Transverse colon (tissue), 3 donors: ENCODE data around the gene UGT2A3.

Experiments
- POLR2A ChIP-seq: fragments of 450-650 bp; IDR thresholded peaks from one replicate; pipeline ENCODE4 v1.6.1; 2016; ENCODE audit warnings: antibody characterized with exemption, mild to moderate bottlenecking, moderate library complexity
- TF ChIP-seq, protein P1 (sequence below), 5 experiments: fragments of 200-600 bp in 3 of 5; fragments of 450-650 bp in 2 of 5; sonication (generic) in 3 of 5; IDR thresholded peaks; 1 replicate in 2 of 5; 2 replicates in 3 of 5; pipeline ENCODE4 v1.5.1; 2016 to 2017; ENCODE audit warnings: antibody characterized with exemption in 5 of 5, inconsistent platforms in 3 of 5, mild to moderate bottlenecking in 2 of 5, moderate library complexity in 1 of 5

DNA sequence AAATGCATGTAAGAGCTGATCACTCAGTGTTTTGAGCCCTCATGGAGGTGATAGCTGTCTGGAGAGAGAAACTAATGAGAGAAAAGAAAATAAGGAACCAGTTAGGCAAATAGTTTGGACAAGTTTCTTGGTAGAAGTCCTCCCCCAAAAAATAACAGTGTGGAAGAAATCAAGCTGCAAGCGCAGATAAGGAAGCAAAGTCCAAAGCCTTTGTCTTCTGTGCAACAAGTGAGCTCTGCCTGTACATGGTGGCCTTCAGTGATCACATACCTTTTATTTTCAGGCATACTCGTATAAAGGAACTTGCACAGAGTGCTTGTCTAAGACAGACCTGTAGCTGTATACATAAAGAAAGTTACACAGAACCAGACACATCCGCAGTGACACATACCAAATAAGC is 2.5 kb upstream of the UGT2A3 start:
- TF ChIP-seq, protein P1, sequence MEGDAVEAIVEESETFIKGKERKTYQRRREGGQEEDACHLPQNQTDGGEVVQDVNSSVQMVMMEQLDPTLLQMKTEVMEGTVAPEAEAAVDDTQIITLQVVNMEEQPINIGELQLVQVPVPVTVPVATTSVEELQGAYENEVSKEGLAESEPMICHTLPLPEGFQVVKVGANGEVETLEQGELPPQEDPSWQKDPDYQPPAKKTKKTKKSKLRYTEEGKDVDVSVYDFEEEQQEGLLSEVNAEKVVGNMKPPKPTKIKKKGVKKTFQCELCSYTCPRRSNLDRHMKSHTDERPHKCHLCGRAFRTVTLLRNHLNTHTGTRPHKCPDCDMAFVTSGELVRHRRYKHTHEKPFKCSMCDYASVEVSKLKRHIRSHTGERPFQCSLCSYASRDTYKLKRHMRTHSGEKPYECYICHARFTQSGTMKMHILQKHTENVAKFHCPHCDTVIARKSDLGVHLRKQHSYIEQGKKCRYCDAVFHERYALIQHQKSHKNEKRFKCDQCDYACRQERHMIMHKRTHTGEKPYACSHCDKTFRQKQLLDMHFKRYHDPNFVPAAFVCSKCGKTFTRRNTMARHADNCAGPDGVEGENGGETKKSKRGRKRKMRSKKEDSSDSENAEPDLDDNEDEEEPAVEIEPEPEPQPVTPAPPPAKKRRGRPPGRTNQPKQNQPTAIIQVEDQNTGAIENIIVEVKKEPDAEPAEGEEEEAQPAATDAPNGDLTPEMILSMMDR (IDR thresholded peaks at IDR 0.05) = no peak
- no peak for TF ChIP-seq POLR2A
